GM13976 (cell line): Measurements from ENCODE around the gene KDM4E.
"Not testable (repeated sequence)": the region's sequence is repeated elsewhere in the genome, so short reads cannot be mapped to it uniquely, and the experiment has no call there.

ENCODE experiments used
- DNase-seq: peaks from one replicate; pipeline ENCODE4 v3.0.0; 2012; ENCODE audit warnings: low spot score
- in situ Hi-C: fragments of 300-500 bp; cut with MboI; formaldehyde crosslinking; loops from one replicate; pipeline ENCODE4 v1.12.0; 2022; ENCODE audit warnings: low sequenced_read_pairs, mixed read lengths, inconsistent platforms; ENCODE audit not compliant: unreplicated experiment
- TF ChIP-seq, protein P1 (sequence below): IDR thresholded peaks from 2 replicates; pipeline ENCODE4 v1.5.1; 2012; ENCODE audit warnings: borderline replicate concordance, mild to moderate bottlenecking; ENCODE audit not compliant: insufficient read depth; ENCODE audit errors: extremely low read depth, missing control alignments, control extremely low read depth

The KDM4E gene

DNA sequence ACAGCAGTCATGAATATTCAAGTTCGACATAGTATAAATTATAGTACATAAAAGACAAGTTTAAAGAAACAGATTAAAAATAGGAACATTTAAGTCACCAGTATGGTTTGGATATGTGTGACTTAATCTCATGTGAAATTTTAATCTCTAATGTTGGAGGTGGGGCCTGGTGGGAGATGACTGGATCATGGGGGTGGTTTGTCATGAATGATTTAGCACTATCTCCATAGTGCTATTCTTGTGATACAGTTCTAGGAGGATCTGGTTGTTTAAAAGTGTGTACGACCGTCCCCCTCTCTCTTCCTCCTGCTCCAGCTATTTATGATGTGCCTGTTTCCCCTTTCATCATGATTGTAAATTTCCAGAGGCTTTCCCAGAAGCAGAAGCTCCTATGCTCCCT is 3.3 kb downstream of the KDM4E start:
- DNase-seq: no peak
- in situ Hi-C loops: no loop called here
- TF ChIP-seq, protein P1, sequence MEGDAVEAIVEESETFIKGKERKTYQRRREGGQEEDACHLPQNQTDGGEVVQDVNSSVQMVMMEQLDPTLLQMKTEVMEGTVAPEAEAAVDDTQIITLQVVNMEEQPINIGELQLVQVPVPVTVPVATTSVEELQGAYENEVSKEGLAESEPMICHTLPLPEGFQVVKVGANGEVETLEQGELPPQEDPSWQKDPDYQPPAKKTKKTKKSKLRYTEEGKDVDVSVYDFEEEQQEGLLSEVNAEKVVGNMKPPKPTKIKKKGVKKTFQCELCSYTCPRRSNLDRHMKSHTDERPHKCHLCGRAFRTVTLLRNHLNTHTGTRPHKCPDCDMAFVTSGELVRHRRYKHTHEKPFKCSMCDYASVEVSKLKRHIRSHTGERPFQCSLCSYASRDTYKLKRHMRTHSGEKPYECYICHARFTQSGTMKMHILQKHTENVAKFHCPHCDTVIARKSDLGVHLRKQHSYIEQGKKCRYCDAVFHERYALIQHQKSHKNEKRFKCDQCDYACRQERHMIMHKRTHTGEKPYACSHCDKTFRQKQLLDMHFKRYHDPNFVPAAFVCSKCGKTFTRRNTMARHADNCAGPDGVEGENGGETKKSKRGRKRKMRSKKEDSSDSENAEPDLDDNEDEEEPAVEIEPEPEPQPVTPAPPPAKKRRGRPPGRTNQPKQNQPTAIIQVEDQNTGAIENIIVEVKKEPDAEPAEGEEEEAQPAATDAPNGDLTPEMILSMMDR: no peak

DNA sequence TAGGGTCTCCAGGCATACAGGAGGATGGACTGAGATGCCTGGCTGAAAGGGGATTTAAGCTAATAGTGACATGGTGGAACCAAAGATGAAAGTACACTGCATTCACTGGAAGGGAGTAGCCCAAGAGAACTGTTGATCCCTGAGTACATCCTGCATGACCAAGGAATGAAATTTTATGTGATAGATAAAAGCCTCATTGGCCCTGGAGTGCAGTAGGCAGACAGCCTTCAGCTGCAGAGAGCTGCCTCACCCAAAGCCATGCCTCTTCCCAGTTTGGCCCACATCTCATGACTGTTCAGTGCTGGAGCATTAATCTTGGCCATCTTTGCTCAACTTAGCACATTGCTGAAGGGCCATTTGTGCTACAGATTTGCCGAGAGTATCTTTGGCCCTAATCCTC is 8.0 kb downstream of the KDM4E start:
- TF ChIP-seq, protein P1: no peak
- no peak for DNase-seq
- in situ Hi-C loops: no loop called here

DNA sequence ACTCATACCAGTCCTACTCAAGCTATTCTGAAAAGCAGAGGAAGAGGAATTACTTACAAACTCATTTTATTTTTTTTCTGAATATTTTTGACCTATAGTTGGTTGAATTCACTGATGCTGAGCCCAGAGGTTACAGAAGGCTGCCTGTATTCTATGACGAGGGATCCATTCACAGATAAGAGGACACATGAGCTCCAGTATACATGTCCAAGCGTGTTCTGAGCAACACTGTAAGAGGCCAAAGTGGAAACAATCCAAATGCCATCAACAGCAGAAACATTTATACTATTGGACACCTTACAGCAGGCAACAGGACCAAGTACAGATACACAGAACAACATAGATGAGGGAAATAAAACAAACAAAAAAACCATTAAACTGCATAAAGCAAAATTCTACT is 10.3 kb downstream of the KDM4E start:
- in situ Hi-C loops: no loop called here
- no peak for DNase-seq
- TF ChIP-seq, protein P1: no peak

DNA sequence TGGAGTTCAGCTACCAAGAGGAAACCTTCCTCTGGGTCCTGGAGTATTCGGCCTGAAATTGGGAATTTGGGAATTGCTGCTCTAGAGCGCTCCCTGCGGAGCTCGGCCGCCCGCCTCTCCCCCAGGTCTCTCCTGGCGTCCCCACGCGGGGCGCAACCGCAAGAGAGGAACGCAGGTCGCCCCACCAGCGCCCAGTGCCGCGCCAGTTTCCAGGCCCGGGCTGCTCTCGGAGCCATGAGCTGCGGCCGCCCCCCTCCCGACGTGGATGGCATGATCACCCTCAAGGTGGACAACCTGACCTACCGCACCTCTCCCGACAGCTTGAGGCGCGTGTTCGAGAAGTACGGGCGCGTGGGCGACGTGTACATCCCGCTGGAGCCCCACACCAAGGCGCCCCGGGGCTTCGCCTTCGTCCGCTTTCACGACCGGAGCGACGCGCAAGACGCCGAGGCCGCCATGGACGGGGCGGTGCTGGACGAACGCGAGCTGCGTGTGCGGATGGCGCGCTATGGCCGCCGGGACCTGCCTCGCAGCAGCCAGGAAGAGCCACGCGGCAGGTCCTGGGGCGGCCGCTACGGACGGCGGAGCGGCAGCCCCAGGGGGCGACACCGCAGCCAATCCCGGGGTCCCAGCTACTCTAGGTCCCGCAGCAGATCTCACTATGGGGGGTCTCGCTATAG is 12.4 kb downstream of the KDM4E start:
- in situ Hi-C loops, DNase-seq: not testable (repeated sequence)

DNA sequence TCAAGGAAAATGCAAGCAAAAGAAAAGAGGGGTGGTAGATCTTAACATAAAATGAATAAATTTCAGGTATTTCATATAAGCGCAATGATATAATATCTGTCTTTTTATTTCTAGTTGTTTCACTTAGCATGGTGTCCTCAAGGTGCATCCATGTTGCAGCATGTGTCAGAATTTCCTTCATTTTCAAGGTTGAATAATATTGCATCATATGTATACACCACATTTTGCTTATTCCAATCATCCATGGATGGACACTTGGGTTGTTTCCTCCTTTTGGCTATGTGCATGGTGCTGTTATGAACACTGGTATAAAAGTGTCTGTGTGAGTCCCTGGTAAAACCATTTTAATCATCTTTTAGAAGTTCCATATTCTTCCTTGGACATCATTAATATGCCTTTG is 17.2 kb downstream of the KDM4E start:
- TF ChIP-seq, protein P1: no peak
- in situ Hi-C loops: no loop called here
- DNase-seq: no peak

DNA sequence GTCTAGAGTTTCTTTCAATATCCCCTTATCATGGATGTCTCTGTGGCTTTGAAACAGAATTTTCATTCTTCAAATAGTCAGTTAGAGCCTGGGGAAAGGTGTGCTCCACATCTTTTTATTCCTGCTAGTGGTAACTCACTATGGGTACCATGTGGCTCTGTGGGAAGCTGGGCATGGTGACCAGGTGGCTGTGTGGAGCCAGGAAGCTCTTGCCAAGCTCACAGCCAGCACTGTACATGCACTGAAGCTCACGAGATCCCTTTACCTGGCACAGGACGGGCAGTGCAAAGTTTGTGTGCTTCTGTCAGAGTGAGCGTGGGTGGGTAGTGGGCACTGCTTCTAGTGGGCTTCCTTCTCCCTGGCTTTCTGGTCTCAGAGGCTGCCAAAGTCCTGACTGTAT is 17.8 kb downstream of the KDM4E start:
- in situ Hi-C loops: no loop called here
- TF ChIP-seq, protein P1: no peak
- DNase-seq: no peak

DNA sequence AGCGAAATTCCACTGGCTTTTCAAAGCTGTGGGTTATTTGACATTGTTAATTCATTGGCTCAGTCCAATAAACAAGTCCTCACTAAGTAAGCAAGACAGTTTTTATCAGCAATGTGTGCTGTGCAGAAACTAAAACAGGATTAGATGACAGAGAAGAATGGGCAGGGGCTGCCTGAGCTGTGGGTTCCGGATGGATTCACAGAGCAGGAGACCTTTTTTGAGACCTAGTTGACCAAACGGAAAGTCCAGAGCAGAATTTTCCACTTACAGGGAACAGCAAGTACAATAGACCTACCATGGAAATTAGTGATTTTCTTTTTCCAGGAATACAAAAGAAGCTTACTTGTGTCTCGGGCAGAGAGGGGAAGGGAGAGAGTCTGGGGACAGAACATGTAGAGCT is 19.0 kb downstream of the KDM4E start:
- DNase-seq: no peak
- TF ChIP-seq, protein P1: no peak
- in situ Hi-C loops: no loop called here
